Measurements from ENCODE around the gene CSNK1A1.
"Not testable (repeated sequence)": the region's sequence is repeated elsewhere in the genome, so short reads cannot be mapped to it uniquely, and the experiment has no call there.

DNA sequence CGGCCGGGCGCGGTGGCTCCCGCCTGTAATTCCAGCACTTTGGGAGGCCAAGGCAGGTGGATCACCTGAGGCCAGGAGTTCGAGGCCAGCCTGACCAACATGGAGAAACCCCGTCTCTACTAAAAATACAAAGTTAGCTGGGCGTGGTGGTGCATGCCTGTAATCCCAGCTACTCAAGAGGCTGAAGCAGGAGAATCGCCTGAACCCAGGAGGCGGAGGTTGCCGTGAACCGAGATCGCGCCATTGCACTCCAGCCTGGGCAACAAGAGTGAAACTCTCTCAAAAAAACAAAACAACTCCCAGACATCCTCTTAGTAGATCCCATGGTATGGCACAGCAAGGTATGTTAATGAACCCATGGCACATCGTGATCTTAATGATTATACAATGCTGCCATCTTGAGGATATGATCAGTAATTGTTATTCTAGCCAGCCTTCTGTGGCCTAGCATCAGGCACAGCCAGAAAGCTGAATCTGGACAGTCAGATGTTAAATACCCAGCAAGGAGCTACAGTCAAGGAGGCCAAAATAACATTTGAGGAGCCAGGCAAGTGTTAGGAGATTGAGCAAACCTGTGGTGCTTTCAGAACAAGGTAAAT lies 13.4 kb upstream of the CSNK1A1 start:
- TF ChIP-seq, protein P1, sequence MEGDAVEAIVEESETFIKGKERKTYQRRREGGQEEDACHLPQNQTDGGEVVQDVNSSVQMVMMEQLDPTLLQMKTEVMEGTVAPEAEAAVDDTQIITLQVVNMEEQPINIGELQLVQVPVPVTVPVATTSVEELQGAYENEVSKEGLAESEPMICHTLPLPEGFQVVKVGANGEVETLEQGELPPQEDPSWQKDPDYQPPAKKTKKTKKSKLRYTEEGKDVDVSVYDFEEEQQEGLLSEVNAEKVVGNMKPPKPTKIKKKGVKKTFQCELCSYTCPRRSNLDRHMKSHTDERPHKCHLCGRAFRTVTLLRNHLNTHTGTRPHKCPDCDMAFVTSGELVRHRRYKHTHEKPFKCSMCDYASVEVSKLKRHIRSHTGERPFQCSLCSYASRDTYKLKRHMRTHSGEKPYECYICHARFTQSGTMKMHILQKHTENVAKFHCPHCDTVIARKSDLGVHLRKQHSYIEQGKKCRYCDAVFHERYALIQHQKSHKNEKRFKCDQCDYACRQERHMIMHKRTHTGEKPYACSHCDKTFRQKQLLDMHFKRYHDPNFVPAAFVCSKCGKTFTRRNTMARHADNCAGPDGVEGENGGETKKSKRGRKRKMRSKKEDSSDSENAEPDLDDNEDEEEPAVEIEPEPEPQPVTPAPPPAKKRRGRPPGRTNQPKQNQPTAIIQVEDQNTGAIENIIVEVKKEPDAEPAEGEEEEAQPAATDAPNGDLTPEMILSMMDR (conservative IDR thresholded peaks at IDR 0.05): peak; percentile 84
- TF ChIP-seq EZH2 (IDR thresholded peaks at IDR 0.05; ENCODE audit: low read depth): not testable (repeated sequence)
